Hindlimb muscle (tissue), 1 donor: ENCODE results near the gene KLK1. TPM values are rescaled to one million over a fixed set of nuclear protein-coding genes. Genes with fewer than 3 reads are reported as not detected.

Experiments used
- DNase-seq: peaks from one replicate; pipeline ENCODE4 v3.0.0-alpha.2; 2013
- polyA plus RNA-seq: library from polyadenylated mRNA; unstranded; fragments of 120-200 nt; gene quantifications from one replicate; pipeline ENCODE4 v1.2.1, GENCODE V29; 2013; ENCODE audit not compliant: insufficient read length

Gene KLK1
- polyA plus RNA-seq, 1 donor: 0.27 TPM

- DNase-seq: peak; percentile 40
These were observed 12.4 kb upstream of the KLK1 start for GRCh38 chr19:50835785-50836542.

GRCh38 chr19:50835103-50835784 lies 11.7 kb upstream of the KLK1 start:
- DNase-seq: no peak

- no peak for DNase-seq
These were observed 10.2 kb upstream of the KLK1 start for GRCh38 chr19:50833802-50834167.

GRCh38 chr19:50833117-50833801 lies 9.7 kb upstream of the KLK1 start, which contains the start of gene KLK15:
KLK15 (minus strand) TSS chr19:50833574; CDS start chr19:50831492, 2,082 bp downstream.
- DNase-seq: no peak

- DNase-seq: no peak
These were observed 9.1 kb upstream of the KLK1 start for GRCh38 chr19:50832666-50833065.

GRCh38 chr19:50831026-50831396 lies 7.4 kb upstream of the KLK1 start:
- DNase-seq: no peak

- DNase-seq: no peak
These were observed 6.9 kb upstream of the KLK1 start for GRCh38 chr19:50830266-50831025.

GRCh38 chr19:50829801-50830200 lies 6.2 kb upstream of the KLK1 start:
- no peak for DNase-seq

GRCh38 chr19:50827476-50827875 lies 3.9 kb upstream of the KLK1 start:
- DNase-seq: no peak

GRCh38 chr19:50826492-50827240 lies 3.1 kb upstream of the KLK1 start:
- DNase-seq: no peak

GRCh38 chr19:50822661-50823208 lies 852 bp downstream of the KLK1 start:
- DNase-seq: no peak

- DNase-seq: no peak
These were observed 2.0 kb downstream of the KLK1 start for GRCh38 chr19:50821622-50822021.

- DNase-seq: no peak
These were observed 2.4 kb downstream of the KLK1 start for GRCh38 chr19:50821248-50821612.

GRCh38 chr19:50820549-50821247 lies 2.9 kb downstream of the KLK1 start:
- DNase-seq: no peak

- no peak for DNase-seq
These were observed 3.5 kb downstream of the KLK1 start for GRCh38 chr19:50820086-50820485.

GRCh38 chr19:50819636-50820035 lies 4.0 kb downstream of the KLK1 start:
- no peak for DNase-seq

GRCh38 chr19:50818859-50819472 lies 4.6 kb downstream of the KLK1 start:
- no peak for DNase-seq

GRCh38 chr19:50817941-50818858 lies 5.4 kb downstream of the KLK1 start:
- no peak for DNase-seq

- no peak for DNase-seq
These were observed 8.1 kb downstream of the KLK1 start for GRCh38 chr19:50815439-50815838.

GRCh38 chr19:50814883-50815282 lies 8.7 kb downstream of the KLK1 start:
- DNase-seq: no peak
